PC-9 (cell line): ENCODE results near the gene TRIM10. TPM values are rescaled to one million over a fixed set of nuclear protein-coding genes. Genes with fewer than 3 reads are reported as not detected.

Experiments used
- BruUV-seq: library from RNA; stranded (reverse); fragments of 400-500 nt; replicated peaks from 2 replicates; lab custom pipeline; 2021; lab: Mats Ljungman, UMichigan
- CTCF ChIA-PET: fragments of 300-600 bp; sonication (Branson Sonifier 250); formaldehyde crosslinking; loops from one replicate; lab custom pipeline; 2022; ENCODE audit warnings: antibody characterized with exemption; lab: Charles Lee
- POLR2A ChIA-PET: fragments of 300-600 bp; sonication (Branson Sonifier 250); formaldehyde crosslinking; loops from one replicate; lab custom pipeline; 2022; ENCODE audit warnings: antibody characterized with exemption; ENCODE audit not compliant: unreplicated experiment; lab: Charles Lee
- DNase-seq, 2 experiments: peaks; one replicate each; pipeline versions ENCODE4 v3.0.0 to v3.0.0-alpha.2; 2015 to 2022; ENCODE audit warnings: mixed read lengths in 1 of 2
- H2AFZ ChIP-seq: fragments of 200-600 bp; sonication (generic); 2 replicates; pipeline ENCODE4 v1.8.1; 2017; ENCODE audit warnings: antibody characterized with exemption
- H3F3A ChIP-seq: fragments of 200-600 bp; sonication (generic); 2 replicates; pipeline ENCODE4 v1.8.1; 2017; ENCODE audit warnings: antibody characterized with exemption, mild to moderate bottlenecking, low read depth; ENCODE audit not compliant: insufficient read depth
- H3K27ac ChIP-seq: fragments of 200-600 bp; sonication (generic); 2 replicates; pipeline ENCODE4 v1.6.1; 2016; ENCODE audit warnings: mixed run types
- H3K27me3 ChIP-seq: fragments of 200-600 bp; sonication (generic); 2 replicates; pipeline ENCODE4 v1.6.1; 2016; ENCODE audit warnings: low read depth, mixed run types; ENCODE audit not compliant: insufficient read depth
- H3K36me3 ChIP-seq: fragments of 200-600 bp; sonication (generic); 2 replicates; pipeline ENCODE4 v1.6.1; 2016; ENCODE audit warnings: low read depth, mixed run types
- H3K4me1 ChIP-seq: fragments of 200-600 bp; sonication (generic); replicated peaks from 2 replicates; pipeline ENCODE4 v1.6.1; 2016; ENCODE audit warnings: mixed run types; ENCODE audit not compliant: insufficient read depth
- H3K4me2 ChIP-seq: fragments of 200-600 bp; sonication (generic); 2 replicates; pipeline ENCODE4 v1.6.1; 2017; ENCODE audit warnings: mixed run types
- H3K4me3 ChIP-seq: fragments of 200-600 bp; sonication (generic); 2 replicates; pipeline ENCODE4 v1.6.1; 2016; ENCODE audit warnings: mixed run types
- H3K79me2 ChIP-seq: fragments of 200-600 bp; sonication (generic); 2 replicates; pipeline ENCODE4 v1.6.1; 2017; ENCODE audit warnings: low read depth, mixed run types
- H3K9me2 ChIP-seq: fragments of 200-600 bp; sonication (generic); 2 replicates; pipeline ENCODE4 v1.8.1; 2017; ENCODE audit warnings: mild to moderate bottlenecking; ENCODE audit not compliant: insufficient read depth
- H3K9me3 ChIP-seq: fragments of 200-600 bp; sonication (generic); 2 replicates; pipeline ENCODE4 v1.8.1; 2016; ENCODE audit warnings: low read depth; ENCODE audit not compliant: insufficient read depth
- H4K20me1 ChIP-seq: fragments of 200-600 bp; sonication (generic); 2 replicates; pipeline ENCODE4 v1.8.1; 2017; ENCODE audit not compliant: insufficient read depth
- CTCF ChIP-seq: fragments of 200-600 bp; sonication (generic); conservative IDR thresholded peaks from 2 replicates; pipeline ENCODE4 v1.6.1; 2017; ENCODE audit warnings: mixed run types, antibody characterized with exemption, mild to moderate bottlenecking, moderate library complexity
- EZH2 ChIP-seq: fragments of 200-600 bp; sonication (generic); IDR thresholded peaks from 2 replicates; pipeline ENCODE4 v1.8.0; 2017; ENCODE audit warnings: antibody characterized with exemption, low read depth
- intact Hi-C: fragments of 100-400 bp; cut with micrococcal nuclease; formaldehyde crosslinking; loops from one replicate; pipeline ENCODE4 v1.10.0; 2022; ENCODE audit not compliant: unreplicated experiment
- total RNA-seq: library from RNA; stranded (reverse); gene quantifications from 2 replicates; pipeline ENCODE4 v1.2.3, GENCODE V29; 2021

The TRIM10 gene
- total RNA-seq, 1 experiment from 2014 or later: not detected

GRCh38 chr6:30136570-30137286 lies 24.3 kb downstream of the TRIM10 start:
- no peak for DNase-seq
- BruUV-seq: no TSS peak
- Histone ChIP-seq H3K27ac (no peak overlapping the region), H3F3A (no peaks in the 10 kb centered on the region), H3K4me2 (no peak overlapping the region), H3K79me2 (no peaks in the 10 kb centered on the region), H3K27me3 (no peaks in the 10 kb centered on the region), H4K20me1 (no peaks in the 10 kb centered on the region), H3K9me2 (no peaks in the 10 kb centered on the region), H3K4me1 (no peaks in the 10 kb centered on the region), H3K9me3 (no peaks in the 10 kb centered on the region), H2AFZ (no peak overlapping the region), H3K4me3 (no peak overlapping the region), H3K36me3 (no peaks in the 10 kb centered on the region)
- TF ChIP-seq CTCF (no peak), EZH2 (no peak)
- intact Hi-C loops: no loop called here
- CTCF ChIA-PET: no interaction called here
- POLR2A ChIA-PET: no interaction called here

GRCh38 chr6:30135757-30136156 lies 25.3 kb downstream of the TRIM10 start, which contains the start of gene TRIM40:
Gene TRIM40, plus strand, starts transcription at chr6:30136140. Its CDS starts 897 bp downstream, at chr6:30137037.
- DNase-seq: no peak
- H3K27me3 ChIP-seq: no peaks in the 10 kb centered on the region
- no peaks in the 10 kb centered on the region for H3K9me2 ChIP-seq
- CTCF ChIA-PET: no interaction called here
- H3K27ac ChIP-seq: no peak within 1 kb of the TSS
- H3K36me3 ChIP-seq: no peaks in the 10 kb centered on the region
- TF ChIP-seq CTCF (no peak), EZH2 (no peak)
- H3K79me2 ChIP-seq: no peaks in the 10 kb centered on the region
- no peaks in the 10 kb centered on the region for H4K20me1 ChIP-seq
- no peaks in the 10 kb centered on the region for H3K9me3 ChIP-seq
- no peak within 1 kb of the TSS for H3K4me2 ChIP-seq
- intact Hi-C loops: no loop called here
- POLR2A ChIA-PET: no interaction called here
- H3K4me1 ChIP-seq: peaks cover 4% of the 10 kb centered on the region
- no peak within 1 kb of the TSS for H3K4me3 ChIP-seq
- no TSS peak for BruUV-seq
- H2AFZ ChIP-seq: no peak within 1 kb of the TSS
- H3F3A ChIP-seq: no peaks in the 10 kb centered on the region

GRCh38 chr6:30135147-30135546 lies 25.9 kb downstream of the TRIM10 start:
- no peaks in the 10 kb centered on the region for H3F3A ChIP-seq
- ChIA-PET POLR2A (no interaction called here), CTCF (no interaction called here)
- no peak overlapping the region for H3K4me3 ChIP-seq
- no peaks in the 10 kb centered on the region for H3K36me3 ChIP-seq
- no peak for TF ChIP-seq EZH2
- TF ChIP-seq CTCF: no peak
- peaks cover 11% of the 10 kb centered on the region for H3K4me1 ChIP-seq
- no peaks in the 10 kb centered on the region for H4K20me1 ChIP-seq
- BruUV-seq: no TSS peak
- no peak overlapping the region for H3K4me2 ChIP-seq
- H2AFZ ChIP-seq: no peak overlapping the region
- H3K27me3 ChIP-seq: no peaks in the 10 kb centered on the region
- H3K9me2 ChIP-seq: no peaks in the 10 kb centered on the region
- intact Hi-C loops: no loop called here
- H3K27ac ChIP-seq: no peak overlapping the region
- DNase-seq: no peak
- no peaks in the 10 kb centered on the region for H3K9me3 ChIP-seq
- H3K79me2 ChIP-seq: no peaks in the 10 kb centered on the region
